ENCODE data around the gene NCKAP5.

Gene NCKAP5

GRCh38 chr2:133458280-133458679, 110.0 kb downstream of the NCKAP5 start:
- peak; percentile 32 for DNase-seq (ENCODE audit: low read depth)

- DNase-seq (ENCODE audit: low read depth), result peak; percentile 55
Observed at GRCh38 chr2:133457861-133458260, 110.4 kb downstream of the NCKAP5 start.

- no peak for DNase-seq (ENCODE audit: low read depth)
Observed at GRCh38 chr2:133456971-133457370, 111.3 kb downstream of the NCKAP5 start.

- no peak for DNase-seq (ENCODE audit: low read depth)
Observed at GRCh38 chr2:133456156-133456555, 112.1 kb downstream of the NCKAP5 start.

GRCh38 chr2:133453032-133453431, 115.2 kb downstream of the NCKAP5 start:
- DNase-seq (ENCODE audit: low read depth), result no peak

GRCh38 chr2:133452583-133452982, 115.7 kb downstream of the NCKAP5 start:
- DNase-seq (ENCODE audit: low read depth), result no peak

- DNase-seq (ENCODE audit: low read depth), result no peak
Observed at GRCh38 chr2:133452146-133452545, 116.1 kb downstream of the NCKAP5 start.

- no peak for DNase-seq (ENCODE audit: low read depth)
Observed at GRCh38 chr2:133448195-133448594, 120.1 kb downstream of the NCKAP5 start.

- no peak for DNase-seq (ENCODE audit: low read depth)
Observed at GRCh38 chr2:133447303-133447702, 121.0 kb downstream of the NCKAP5 start.

- no peak for DNase-seq (ENCODE audit: low read depth)
Observed at GRCh38 chr2:133444465-133444864, 123.8 kb downstream of the NCKAP5 start.

GRCh38 chr2:133442393-133442792, 125.9 kb downstream of the NCKAP5 start:
- DNase-seq (ENCODE audit: low read depth), result no peak

GRCh38 chr2:133439565-133439920, 128.7 kb downstream of the NCKAP5 start:
- DNase-seq (ENCODE audit: low read depth), result no peak

- no peak for DNase-seq (ENCODE audit: low read depth)
Observed at GRCh38 chr2:133438848-133439564, 129.3 kb downstream of the NCKAP5 start.

- DNase-seq (ENCODE audit: low read depth), result no peak
Observed at GRCh38 chr2:133438026-133438425, 130.2 kb downstream of the NCKAP5 start.

- no peak for DNase-seq (ENCODE audit: low read depth)
Observed at GRCh38 chr2:133437492-133437891, 130.8 kb downstream of the NCKAP5 start.

- DNase-seq (ENCODE audit: low read depth), result peak; percentile 85
Observed at GRCh38 chr2:133434959-133435668, 133.1 kb downstream of the NCKAP5 start.

GRCh38 chr2:133433455-133434451, 134.5 kb downstream of the NCKAP5 start:
- DNase-seq (ENCODE audit: low read depth), result peak; percentile 44

- no peak for DNase-seq (ENCODE audit: low read depth)
Observed at GRCh38 chr2:133432778-133433177, 135.5 kb downstream of the NCKAP5 start.

- DNase-seq (ENCODE audit: low read depth), result peak; percentile 54
Observed at GRCh38 chr2:133431289-133431688, 137.0 kb downstream of the NCKAP5 start.

- no peak for DNase-seq (ENCODE audit: low read depth)
Observed at GRCh38 chr2:133426791-133427190, 141.5 kb downstream of the NCKAP5 start.

- DNase-seq (ENCODE audit: low read depth), result no peak
Observed at GRCh38 chr2:133425612-133426011, 142.7 kb downstream of the NCKAP5 start.

GRCh38 chr2:133424876-133425275, 143.4 kb downstream of the NCKAP5 start:
- DNase-seq (ENCODE audit: low read depth), result peak; percentile 50
